Measurements from ENCODE around the gene KMT2C.

Gene KMT2C

GRCh38 chr7:152189061-152189460 lies 246.7 kb downstream of the KMT2C start:
- no peak overlapping the region for H3K27ac ChIP-seq
- TF ChIP-seq ZFX (IDR thresholded peaks at IDR 0.05; ENCODE audit: borderline replicate concordance) (no peak), CTCF (IDR thresholded peaks at IDR 0.05) (no peak)

- H3K27ac ChIP-seq, result no peak overlapping the region
- no peak for TF ChIP-seq CTCF (IDR thresholded peaks at IDR 0.05)
- TF ChIP-seq ZFX (IDR thresholded peaks at IDR 0.05; ENCODE audit: borderline replicate concordance), result no peak
Measured at GRCh38 chr7:152185558-152185957, 250.2 kb downstream of the KMT2C start.

- no peak overlapping the region for H3K27ac ChIP-seq
- TF ChIP-seq ZFX (IDR thresholded peaks at IDR 0.05; ENCODE audit: borderline replicate concordance), result no peak
- TF ChIP-seq CTCF (IDR thresholded peaks at IDR 0.05), result no peak
Measured at GRCh38 chr7:152180587-152180986, 255.2 kb downstream of the KMT2C start.

GRCh38 chr7:152180048-152180447 lies 255.8 kb downstream of the KMT2C start:
- no peak overlapping the region for H3K27ac ChIP-seq
- TF ChIP-seq CTCF (IDR thresholded peaks at IDR 0.05) (no peak), ZFX (IDR thresholded peaks at IDR 0.05; ENCODE audit: borderline replicate concordance) (no peak)

GRCh38 chr7:152178405-152179058 lies 257.3 kb downstream of the KMT2C start:
- H3K27ac ChIP-seq, result no peak overlapping the region
- TF ChIP-seq CTCF (IDR thresholded peaks at IDR 0.05), result no peak
- no peak for TF ChIP-seq ZFX (IDR thresholded peaks at IDR 0.05; ENCODE audit: borderline replicate concordance)

GRCh38 chr7:152177681-152178404 lies 258.0 kb downstream of the KMT2C start:
- TF ChIP-seq CTCF (IDR thresholded peaks at IDR 0.05) (no peak), ZFX (IDR thresholded peaks at IDR 0.05; ENCODE audit: borderline replicate concordance) (no peak)
- H3K27ac ChIP-seq, result no peak overlapping the region

- no peak overlapping the region for H3K27ac ChIP-seq
- no peak for TF ChIP-seq CTCF (IDR thresholded peaks at IDR 0.05)
- TF ChIP-seq ZFX (IDR thresholded peaks at IDR 0.05; ENCODE audit: borderline replicate concordance), result no peak
Measured at GRCh38 chr7:152176797-152177196, 259.0 kb downstream of the KMT2C start.
